HCT116 (cell line): ENCODE results near the gene IL1RAPL1. TPM values are rescaled to one million over a fixed set of nuclear protein-coding genes. Genes with fewer than 3 reads are reported as not detected.

Experiments
- ATAC-seq: fragments of 200-7000 bp; cut with Tn5 transposase; 2 replicates; pipeline ENCODE4 v1.9.1; 2020; ENCODE audit warnings: mild to moderate bottlenecking, moderate library complexity
- BruUV-seq: library from RNA; stranded (reverse); fragments of 400-500 nt; replicated peaks from 2 replicates; lab custom pipeline; 2021; lab: Mats Ljungman, UMichigan
- CTCF ChIA-PET: fragments of 300-600 bp; sonication (Branson Sonifier 250); formaldehyde crosslinking; loops from one replicate; lab custom pipeline; 2021; ENCODE audit warnings: antibody characterized with exemption; lab: Charles Lee
- POLR2A ChIA-PET: fragments of 300-600, 350-600 bp; sonication (Branson Sonifier 250); formaldehyde crosslinking; loops from one replicate; lab custom pipeline; 2021; ENCODE audit warnings: antibody characterized with exemption; lab: Charles Lee
- RAD21 ChIA-PET, 2 experiments: fragments of 300-600 bp; sonication (Branson Sonifier 250); formaldehyde crosslinking; loops; one replicate each; lab custom pipeline; 2023; ENCODE audit warnings: low total read pairs in 2 of 2; ENCODE audit not compliant: uncharacterized antibody in 2 of 2, unreplicated experiment in 2 of 2, low non-redundant PET in 1 of 2; lab: Charles Lee
- DNase-seq: peaks from one replicate; pipeline ENCODE4 v3.0.0-alpha.2; 2010; ENCODE audit warnings: low read depth, low spot score
- H2AFZ ChIP-seq: fragments of 200-600 bp; shearing (Covaris generic), sonication (generic); 2 replicates; pipeline ENCODE4 v1.6.1; 2017; ENCODE audit warnings: low read depth, mixed run types, mixed read lengths, antibody characterized with exemption, low read length; ENCODE audit not compliant: poor library complexity, severe bottlenecking
- H3K27ac ChIP-seq: 2 replicates; pipeline ENCODE4 v1.5.1; 2012; ENCODE audit warnings: low read depth, low read length
- H3K27me3 ChIP-seq: fragments of 200-600 bp; sonication (generic); 2 replicates; pipeline ENCODE4 v1.6.1; 2016; ENCODE audit warnings: mixed run types, low read length, mixed read lengths; ENCODE audit not compliant: insufficient read depth
- H3K36me3 ChIP-seq, 2 experiments: fragments of 200-500 bp in 1 of 2; fragments of 200-600 bp in 1 of 2; sonication (Bioruptor generic) in 1 of 2; sonication (generic) in 1 of 2; 2 replicates each; pipeline versions ENCODE4 v1.5.1 to v1.6.1; 2014 to 2016; ENCODE audit warnings: low read length in 2 of 2, inconsistent platforms in 1 of 2, mixed read lengths in 1 of 2, mixed run types in 1 of 2; ENCODE audit not compliant: insufficient read depth in 2 of 2, control insufficient read depth in 1 of 2
- H3K4me1 ChIP-seq, 2 experiments: fragments of 200-600 bp in 1 of 2; sonication (generic) in 1 of 2; 2 replicates each; pipeline versions ENCODE4 v1.5.1 to v1.6.1; 2012 to 2017; ENCODE audit warnings: low read length in 2 of 2, inconsistent platforms in 1 of 2, mild to moderate bottlenecking in 1 of 2, mixed read lengths in 1 of 2, mixed run types in 1 of 2, moderate library complexity in 1 of 2; ENCODE audit not compliant: insufficient read depth in 2 of 2, control insufficient read depth in 1 of 2
- H3K4me2 ChIP-seq: fragments of 200-600 bp; sonication (generic); 2 replicates; pipeline ENCODE4 v1.6.1; 2017; ENCODE audit warnings: mixed run types, low read length, mixed read lengths
- H3K4me3 ChIP-seq, 2 experiments: fragments of 200-600 bp in 1 of 2; sonication (generic) in 1 of 2; replicated peaks in 1 of 2; 2 replicates each; pipeline ENCODE4 v1.5.1; 2011 to 2016; ENCODE audit warnings: low read length in 2 of 2, control low read depth in 1 of 2, low read depth in 1 of 2, mild to moderate bottlenecking in 1 of 2, mixed read lengths in 1 of 2, mixed run types in 1 of 2
- H3K79me2 ChIP-seq: fragments of 200-600 bp; sonication (generic); 2 replicates; pipeline ENCODE4 v1.6.1; 2017; ENCODE audit warnings: mild to moderate bottlenecking, mixed run types, low read length, moderate library complexity, mixed read lengths; ENCODE audit not compliant: insufficient read depth
- H3K9ac ChIP-seq: fragments of 200-600 bp; sonication (generic); 2 replicates; pipeline ENCODE4 v1.6.1; 2016; ENCODE audit warnings: low read length, mixed read lengths
- H3K9me2 ChIP-seq: fragments of 200-600 bp; sonication (generic), shearing (Covaris generic); 2 replicates; pipeline ENCODE4 v1.6.1; 2017; ENCODE audit warnings: mixed run types, mild to moderate bottlenecking, moderate library complexity; ENCODE audit not compliant: insufficient read depth
- H3K9me3 ChIP-seq, 2 experiments: fragments of 200-500 bp in 1 of 2; fragments of 200-600 bp in 1 of 2; sonication (Bioruptor generic) in 1 of 2; sonication (generic) in 1 of 2; 2 replicates each; pipeline ENCODE4 v1.6.1; 2014 to 2017; ENCODE audit warnings: low read length in 2 of 2, mixed read lengths in 2 of 2, inconsistent platforms in 1 of 2, low read depth in 1 of 2, mild to moderate bottlenecking in 1 of 2, mixed run types in 1 of 2, moderate library complexity in 1 of 2; ENCODE audit not compliant: control insufficient read depth in 1 of 2, insufficient read depth in 1 of 2
- H4K20me1 ChIP-seq: fragments of 200-600 bp; sonication (generic), shearing (Covaris generic); 2 replicates; pipeline ENCODE4 v1.6.1; 2017; ENCODE audit warnings: mixed run types, mild to moderate bottlenecking, moderate library complexity; ENCODE audit not compliant: insufficient read depth
- CEBPB ChIP-seq: IDR thresholded peaks from 2 replicates; pipeline ENCODE4 v1.6.1; 2012; ENCODE audit warnings: low read depth
- FOSL1 ChIP-seq: IDR thresholded peaks from 2 replicates; pipeline ENCODE4 v1.6.1; 2012; ENCODE audit warnings: low read depth
- JUND ChIP-seq: IDR thresholded peaks from 2 replicates; pipeline ENCODE4 v1.6.1; 2012
- RAD21 ChIP-seq: IDR thresholded peaks from 2 replicates; pipeline ENCODE4 v1.6.1; 2012; ENCODE audit warnings: low read depth, mild to moderate bottlenecking
- TCF7L2 ChIP-seq: IDR thresholded peaks from 2 replicates; pipeline ENCODE4 v1.7.0; 2011; ENCODE audit warnings: borderline replicate concordance, inconsistent platforms; ENCODE audit not compliant: insufficient read depth, insufficient read length; ENCODE audit errors: extremely low read depth
- ZFX ChIP-seq: fragments of 450-650 bp; IDR thresholded peaks from 2 replicates; pipeline ENCODE4 v1.6.1; 2017
- intact Hi-C: fragments of 100-400 bp; cut with micrococcal nuclease; formaldehyde crosslinking; loops from 2 replicates; pipeline ENCODE4 v1.10.0; 2022
- total RNA-seq: library from RNA; stranded (reverse); gene quantifications from one replicate; pipeline ENCODE4 v1.2.1, GENCODE V29; 2021; ENCODE audit not compliant: unreplicated experiment

Gene IL1RAPL1
- total RNA-seq, 1 experiment from 2014 or later = 2.8 TPM

GRCh38 chrX:28998609-28999135 is 411.4 kb downstream of the IL1RAPL1 start:
- Histone ChIP-seq H3K27me3 (no peaks in the 10 kb centered on the region), H3K79me2 (no peaks in the 10 kb centered on the region), H3K36me3 (no peaks in the 10 kb centered on the region), H3K9me3 (no peaks in the 10 kb centered on the region), H3K9ac (no peak overlapping the region), H3K4me1 (no peaks in the 10 kb centered on the region), H3K4me2 (no peak overlapping the region), H3K27ac (no peak overlapping the region), H4K20me1 (no peaks in the 10 kb centered on the region), H3K9me2 (no peaks in the 10 kb centered on the region), H2AFZ (no peak overlapping the region), H3K4me3 (no peak overlapping the region)
- no TSS peak for BruUV-seq
- RAD21 ChIA-PET = no interaction called here
- ATAC-seq (no peak), DNase-seq (no peak)
- intact Hi-C loops = no loop called here
- POLR2A ChIA-PET = no interaction called here
- TF ChIP-seq FOSL1 (no peak), ZFX (no peak), JUND (no peak)
- CTCF ChIA-PET = no interaction called here

GRCh38 chrX:29012867-29013266 is 425.6 kb downstream of the IL1RAPL1 start:
- DNase-seq (no peak), ATAC-seq (no peak)
- Histone ChIP-seq H3K79me2 (peaks cover 2% of the 10 kb centered on the region; the same call in 1 of the 2 replicates), H2AFZ (no peak overlapping the region), H3K9ac (no peak overlapping the region), H3K9me3 (no peaks in the 10 kb centered on the region), H3K36me3 (no peaks in the 10 kb centered on the region), H3K9me2 (no peaks in the 10 kb centered on the region), H4K20me1 (no peaks in the 10 kb centered on the region), H3K4me3 (no peak overlapping the region), H3K4me1 (no peaks in the 10 kb centered on the region), H3K27ac (no peak overlapping the region), H3K4me2 (no peak overlapping the region), H3K27me3 (no peaks in the 10 kb centered on the region)
- ChIA-PET POLR2A (no interaction called here), RAD21 (no interaction called here), CTCF (no interaction called here)
- TF ChIP-seq RAD21 (no peak), TCF7L2 (no peak), CEBPB (no peak)
- intact Hi-C loops = no loop called here
- no TSS peak for BruUV-seq
